HG03442 (cell line): ENCODE results near the gene GATAD2B.
A peak's percentile ranks its signal among the peaks of the same experiment; 100 is the strongest.

Experiments used
- ATAC-seq: cut with Tn5 transposase; IDR thresholded peaks from one replicate; pipeline ENCODE4 v1.9.1; 2021; ENCODE audit warnings: mild to moderate bottlenecking, moderate library complexity; ENCODE audit not compliant: unreplicated experiment

The GATAD2B gene

DNA sequence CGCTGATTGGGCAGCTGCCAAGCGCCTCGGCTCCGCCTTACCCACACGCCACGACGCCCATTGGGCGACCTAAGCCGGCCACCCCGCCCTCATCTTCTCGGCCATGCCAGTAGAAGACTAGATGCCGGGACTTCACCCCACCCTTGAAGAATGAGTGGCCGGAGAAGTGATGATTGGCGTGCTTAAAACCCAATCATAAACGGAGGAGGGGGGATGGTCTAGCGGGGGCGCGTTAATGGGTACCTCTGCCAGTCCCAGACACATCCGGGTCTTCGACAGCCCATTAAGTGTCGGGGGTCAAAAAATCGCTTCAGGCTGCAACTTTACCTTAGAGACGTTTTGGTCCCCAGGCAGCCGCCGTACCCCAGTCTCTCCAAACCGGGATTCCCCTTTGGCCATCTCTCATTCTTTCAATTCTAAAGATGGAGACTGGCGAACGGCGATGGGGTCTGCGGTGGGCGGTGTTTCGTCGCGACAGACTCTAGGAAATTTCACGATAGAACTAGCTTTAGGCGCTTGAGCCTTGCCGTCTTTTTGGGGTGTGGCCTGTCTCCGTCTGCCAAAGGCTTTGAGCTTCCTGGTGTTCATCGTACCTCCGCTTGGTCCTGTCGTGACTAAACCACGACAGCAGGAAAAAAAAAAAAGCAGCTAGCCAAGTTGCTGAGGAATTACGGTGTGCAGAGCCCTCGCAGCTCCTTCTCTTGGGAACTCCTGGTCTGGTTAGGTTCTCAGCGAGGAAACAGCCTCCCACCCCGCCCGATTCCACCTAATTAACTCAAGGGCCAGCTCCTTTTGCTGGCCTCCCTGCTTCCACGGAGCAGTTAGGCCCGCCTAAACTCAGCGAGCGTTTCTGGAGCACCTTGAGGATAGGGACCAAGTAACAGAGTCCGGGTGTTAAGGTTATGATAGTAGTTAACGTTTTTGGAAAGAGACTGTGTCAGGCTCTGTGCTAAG is at the start of gene GATAD2B:
Gene GATAD2B, minus strand, starts transcription at position 1 of the 954 bp plus-strand sequence. CDS start 94,625 bp downstream, outside the sequence.
- ATAC-seq: peak; percentile 92

DNA sequence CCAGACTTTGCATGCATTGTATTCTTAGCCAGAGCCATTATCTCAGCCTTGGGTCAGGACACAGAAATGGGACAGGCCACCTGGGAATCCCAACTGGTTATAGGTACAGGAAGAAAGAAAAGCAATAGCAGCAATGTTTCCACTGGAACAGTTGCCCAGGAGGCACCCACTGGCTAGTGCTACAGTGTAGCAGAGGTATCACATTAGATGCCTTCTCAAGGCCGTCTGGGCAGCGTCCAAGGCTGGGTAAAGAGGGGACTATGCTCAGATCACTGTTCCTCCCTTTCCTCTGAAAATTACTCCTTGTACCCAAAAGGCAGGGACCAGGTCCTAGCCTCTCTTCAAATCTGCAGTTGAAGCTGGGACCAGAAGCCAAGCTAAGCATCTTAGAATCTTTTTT is 47.6 kb upstream of the GATAD2B start:
- no peak for ATAC-seq

DNA sequence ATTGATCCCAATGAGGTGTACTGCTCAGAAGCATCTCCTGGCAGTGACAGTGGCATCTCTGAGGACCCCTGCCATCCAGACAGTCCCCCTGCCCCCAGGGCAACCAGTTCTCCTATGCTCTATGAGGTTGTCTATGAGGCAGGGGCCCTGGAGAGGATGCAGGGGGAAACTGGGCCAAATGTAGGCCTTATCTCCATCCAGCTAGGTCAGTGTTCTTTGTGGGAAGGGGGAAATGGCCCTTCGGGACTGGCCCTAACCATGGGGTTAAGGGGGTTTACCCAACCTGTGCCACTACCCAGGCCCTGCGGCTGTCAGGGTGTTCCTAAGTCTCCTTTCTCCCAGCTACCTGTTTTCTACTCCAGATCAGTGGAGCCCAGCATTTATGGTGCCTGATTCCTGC is 46.2 kb upstream of the GATAD2B start:
- ATAC-seq: no peak

DNA sequence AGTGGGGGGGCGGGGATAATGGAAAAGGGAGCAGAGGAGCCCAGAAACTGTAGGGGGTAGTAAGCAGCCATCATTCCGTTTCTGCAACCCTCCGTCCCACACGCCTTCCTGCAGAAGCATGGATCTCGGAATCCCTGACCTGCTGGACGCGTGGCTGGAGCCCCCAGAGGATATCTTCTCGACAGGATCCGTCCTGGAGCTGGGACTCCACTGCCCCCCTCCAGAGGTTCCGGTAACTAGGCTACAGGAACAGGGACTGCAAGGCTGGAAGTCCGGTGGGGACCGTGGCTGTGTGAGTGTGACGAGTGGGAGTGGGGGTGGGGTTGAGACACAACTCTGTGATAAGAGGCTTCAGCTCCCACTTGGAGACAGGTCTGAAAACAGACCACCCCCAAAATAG is 45.6 kb upstream of the GATAD2B start:
- ATAC-seq: no peak

DNA sequence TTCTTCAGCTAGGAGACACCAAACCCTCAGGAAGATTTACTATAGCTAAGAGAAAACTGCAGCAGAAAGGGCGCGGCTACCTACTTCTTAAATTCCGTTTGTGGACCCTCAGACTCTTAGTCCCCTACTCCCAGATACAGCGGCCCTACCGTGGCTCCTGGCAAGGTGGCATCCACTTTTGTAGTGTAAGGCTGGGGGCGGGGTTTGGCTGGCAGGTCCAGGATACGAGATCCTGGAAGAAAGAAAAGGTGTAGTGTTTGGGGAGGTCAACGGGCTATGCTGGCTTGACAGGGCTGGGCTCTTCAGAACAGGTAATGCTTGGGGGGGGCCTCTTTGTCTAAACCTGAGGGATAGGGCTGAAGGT is 45.2 kb upstream of the GATAD2B start:
- ATAC-seq: no peak

DNA sequence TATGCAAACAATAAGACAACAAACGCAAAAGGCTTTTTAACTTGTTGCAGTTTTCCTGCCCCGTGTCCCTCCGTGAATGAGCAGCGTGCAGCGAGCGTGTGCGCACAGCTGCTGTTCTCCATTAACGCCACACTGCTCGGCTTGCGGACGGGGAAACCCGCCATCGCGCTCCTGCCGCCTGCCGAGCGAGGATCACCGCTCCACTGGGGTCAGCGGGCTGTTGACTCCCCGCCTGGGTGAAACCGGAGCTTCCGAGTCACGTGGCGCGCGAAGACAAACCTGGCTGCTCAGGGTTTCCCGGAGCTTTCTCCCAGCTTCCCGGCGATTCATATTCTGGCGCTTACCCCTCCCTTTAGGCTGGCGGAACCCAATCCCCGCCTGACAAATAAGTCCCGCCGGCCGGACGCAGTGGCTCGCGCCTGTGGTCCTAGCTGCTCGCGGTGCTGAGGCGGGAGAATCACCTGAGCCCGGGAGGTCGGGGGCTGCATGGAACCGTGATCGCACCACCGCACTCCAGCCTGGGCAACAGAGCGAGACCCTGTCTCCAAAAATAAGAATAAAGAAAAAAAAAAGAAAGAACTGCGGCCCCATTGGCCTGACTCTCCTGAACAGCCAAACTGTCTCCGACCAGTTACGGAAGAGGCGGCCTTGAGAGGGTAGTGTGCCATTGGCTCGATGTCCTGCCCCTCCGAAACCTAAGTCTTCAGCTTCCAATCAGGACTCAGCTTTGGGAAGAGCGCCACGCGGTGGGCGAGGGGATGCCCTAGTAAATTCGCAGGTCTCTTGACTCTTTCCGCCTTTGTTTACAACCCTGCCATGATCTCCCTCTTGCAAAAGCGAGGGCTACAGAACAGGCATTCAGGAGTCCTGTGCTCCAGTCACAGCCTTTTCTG is 44.6 kb upstream of the GATAD2B start, which contains the start of gene CREB3L4:
Gene CREB3L4, plus strand, starts transcription at position 796 of the 893 bp plus-strand sequence. CDS start 624 bp downstream, outside the sequence.
- peak; percentile 63 for ATAC-seq

DNA sequence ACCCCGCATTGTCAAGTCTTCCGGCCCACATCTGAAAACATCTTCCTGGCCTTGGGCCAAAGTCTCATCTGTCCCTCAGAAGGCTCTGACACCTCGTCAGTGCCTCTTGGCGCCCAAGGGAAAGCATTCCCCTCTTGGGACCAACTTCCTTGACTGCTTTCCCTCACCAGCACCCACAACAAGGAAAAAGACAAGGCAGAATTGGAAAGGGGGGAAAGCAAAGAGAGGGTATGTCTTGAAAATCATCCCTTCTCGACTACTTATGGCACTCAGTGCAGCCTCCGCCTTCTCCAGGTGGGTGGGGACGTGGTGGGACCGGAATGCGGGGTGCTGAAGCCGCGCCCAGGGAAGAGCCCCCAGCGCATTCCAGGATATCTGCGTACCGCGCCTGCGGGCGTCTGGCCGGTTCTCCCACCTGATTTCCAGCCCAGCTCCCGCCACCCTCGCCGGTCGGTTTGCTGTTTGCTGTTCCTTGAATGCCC is 41.1 kb upstream of the GATAD2B start:
- no peak for ATAC-seq

DNA sequence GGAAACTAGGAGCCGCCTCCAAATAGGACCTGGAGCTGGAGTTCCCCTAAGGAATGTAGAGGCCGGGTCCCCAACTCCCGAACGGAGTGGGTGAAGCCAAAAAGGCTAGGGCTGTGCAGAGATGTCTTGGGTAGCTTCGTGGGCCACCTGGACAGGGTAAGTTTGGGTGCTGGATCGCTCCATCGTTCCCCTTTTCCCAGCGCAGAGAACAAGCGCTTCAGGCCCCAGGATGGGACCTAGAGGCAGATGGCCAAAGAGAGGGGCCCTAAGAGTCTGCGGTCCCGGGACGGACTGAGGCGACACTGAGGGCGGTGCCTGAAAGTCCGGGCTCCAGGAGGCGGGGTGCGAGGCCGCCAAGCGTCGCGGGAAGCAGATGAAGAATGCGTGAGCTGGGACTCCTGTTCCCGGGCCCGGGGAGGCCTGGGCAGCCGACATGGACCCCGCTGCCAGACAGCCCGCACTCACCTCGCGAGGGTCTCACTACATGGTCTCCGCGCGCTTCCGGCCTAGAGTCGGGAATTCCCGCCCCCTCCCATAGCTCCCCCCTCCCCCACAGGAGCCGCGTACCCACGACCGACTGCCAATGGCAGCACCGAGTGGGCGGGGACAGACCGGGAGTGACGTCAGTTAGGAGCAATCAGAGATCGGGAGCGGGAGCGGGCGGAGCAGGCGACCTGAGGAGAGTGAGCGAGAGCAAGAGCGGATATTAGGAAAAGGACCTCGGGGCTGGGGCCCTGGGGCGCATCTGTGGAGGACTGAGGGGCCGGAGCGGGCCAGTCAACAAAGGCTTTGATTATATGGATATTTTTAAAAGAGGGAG is 40.5 kb upstream of the GATAD2B start, which contains the start of gene SLC39A1:
Gene SLC39A1, minus strand, starts transcription at position 508 of the 820 bp plus-strand sequence. CDS start 822 bp downstream, outside the sequence.
- ATAC-seq: peak; percentile 44

DNA sequence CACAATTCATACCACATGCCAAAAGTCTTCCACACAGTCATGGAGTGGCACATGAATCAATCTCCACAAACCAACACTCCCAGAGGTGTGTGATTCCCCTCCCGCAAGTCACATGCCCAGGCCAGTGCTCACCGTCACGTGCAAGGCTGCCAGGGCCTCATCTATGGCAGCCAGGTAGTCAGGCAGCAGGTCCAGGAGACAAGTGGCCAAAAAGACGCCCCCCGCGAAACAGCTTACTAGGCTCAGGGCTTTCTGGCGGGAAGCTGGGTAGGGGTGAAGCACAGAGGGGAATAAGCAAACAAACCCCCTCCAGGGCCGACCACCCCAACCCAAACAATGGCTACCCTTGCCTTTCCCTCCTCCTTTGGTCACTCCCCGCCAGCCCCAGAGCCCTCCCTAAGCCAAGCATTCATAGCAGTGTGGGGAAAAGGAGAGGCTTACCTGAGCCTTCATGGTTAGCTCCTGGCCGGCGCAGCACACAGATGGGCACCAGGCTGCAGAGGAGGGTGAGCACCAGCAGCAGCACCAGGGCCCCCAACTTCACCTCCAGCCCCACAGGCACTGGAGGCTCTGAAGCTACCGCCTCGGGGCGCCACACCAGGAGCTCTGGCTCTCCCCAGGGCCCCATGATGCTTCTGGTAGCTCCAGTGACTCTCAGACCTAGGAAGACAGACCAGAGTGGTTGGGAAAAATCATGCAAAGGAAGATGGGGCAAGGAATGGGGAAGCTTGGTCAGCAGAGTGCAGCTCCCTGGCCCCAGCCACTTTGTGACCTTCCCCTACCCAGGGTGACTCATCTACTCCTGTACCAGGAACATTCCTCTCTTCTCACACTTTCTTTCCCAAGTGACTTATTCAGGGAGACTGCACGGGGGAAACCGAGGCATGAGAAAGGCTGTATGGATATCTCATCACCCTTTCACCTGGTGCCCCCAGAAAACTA is 39.6 kb upstream of the GATAD2B start:
- ATAC-seq: no peak

DNA sequence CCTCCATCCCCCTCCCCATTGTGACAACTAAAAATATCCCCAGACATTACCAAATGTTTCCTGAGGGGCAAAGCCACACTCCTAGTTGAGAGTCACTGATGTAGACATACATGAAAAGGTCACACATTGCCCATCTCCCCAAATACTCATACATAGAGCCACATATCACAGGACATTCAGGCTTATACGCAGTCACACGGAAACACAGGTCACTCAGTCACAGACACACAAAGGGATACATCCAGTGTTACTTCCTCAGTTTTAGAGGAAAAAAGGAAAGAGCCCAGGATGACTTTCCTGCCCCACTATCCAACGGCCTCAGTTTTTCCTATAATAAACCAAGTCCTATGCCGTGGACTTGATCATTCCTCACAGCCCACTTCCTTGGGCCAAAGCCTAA is 38.6 kb upstream of the GATAD2B start:
- ATAC-seq: no peak

DNA sequence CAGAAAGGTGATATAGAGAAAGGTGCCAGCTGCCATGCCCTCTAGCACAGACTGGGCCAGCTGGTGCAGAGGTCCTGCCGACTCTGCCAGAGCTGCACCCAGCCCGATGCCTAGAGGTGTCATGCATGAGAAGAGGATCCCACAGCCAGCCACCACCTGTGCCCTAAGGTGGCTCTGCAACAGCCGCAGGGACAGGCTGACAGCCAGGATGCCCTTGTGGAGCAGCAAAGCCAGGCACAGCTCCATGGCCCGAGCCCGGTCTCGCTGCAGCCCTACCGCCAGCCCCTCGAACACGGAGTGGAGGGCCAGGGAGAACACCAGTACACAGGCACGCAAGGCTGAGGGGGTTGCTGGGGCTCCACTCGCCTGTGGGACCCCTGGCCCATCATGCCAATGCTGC is 37.4 kb upstream of the GATAD2B start:
- no peak for ATAC-seq

DNA sequence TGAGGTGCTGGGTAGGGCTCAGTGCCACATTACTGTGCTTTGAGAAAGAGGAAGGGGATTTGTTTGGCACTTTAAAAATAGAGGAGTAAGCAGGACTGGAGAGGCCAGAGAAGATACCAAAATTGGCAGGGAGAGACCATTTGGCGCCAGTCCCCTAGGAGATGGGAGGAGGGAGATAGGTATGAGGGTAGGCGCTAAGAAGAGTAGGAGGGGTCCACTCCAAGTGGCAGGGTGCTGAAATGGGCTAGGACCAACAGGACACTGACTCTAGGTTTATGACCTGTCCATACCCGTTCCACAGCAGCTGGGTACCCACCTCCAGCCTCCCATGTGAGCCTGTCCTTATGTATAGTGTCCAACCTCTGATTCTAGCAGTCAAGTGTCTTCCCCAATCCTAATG is 36.7 kb upstream of the GATAD2B start:
- no peak for ATAC-seq

DNA sequence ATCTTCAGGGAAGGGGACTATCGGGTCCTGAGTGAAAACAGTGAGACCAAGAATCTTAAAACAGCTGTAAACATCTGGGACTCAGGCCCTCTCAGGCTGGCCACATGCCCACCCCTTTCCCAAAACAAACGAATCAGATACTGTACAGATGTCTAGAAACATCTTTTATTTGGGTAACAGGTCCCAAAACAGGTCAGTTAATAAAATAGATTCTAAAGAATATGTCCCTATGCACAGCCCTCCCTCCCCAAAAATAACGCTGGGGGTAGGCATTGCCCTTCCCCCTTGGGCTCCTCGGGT is 36.1 kb upstream of the GATAD2B start:
- no peak for ATAC-seq

DNA sequence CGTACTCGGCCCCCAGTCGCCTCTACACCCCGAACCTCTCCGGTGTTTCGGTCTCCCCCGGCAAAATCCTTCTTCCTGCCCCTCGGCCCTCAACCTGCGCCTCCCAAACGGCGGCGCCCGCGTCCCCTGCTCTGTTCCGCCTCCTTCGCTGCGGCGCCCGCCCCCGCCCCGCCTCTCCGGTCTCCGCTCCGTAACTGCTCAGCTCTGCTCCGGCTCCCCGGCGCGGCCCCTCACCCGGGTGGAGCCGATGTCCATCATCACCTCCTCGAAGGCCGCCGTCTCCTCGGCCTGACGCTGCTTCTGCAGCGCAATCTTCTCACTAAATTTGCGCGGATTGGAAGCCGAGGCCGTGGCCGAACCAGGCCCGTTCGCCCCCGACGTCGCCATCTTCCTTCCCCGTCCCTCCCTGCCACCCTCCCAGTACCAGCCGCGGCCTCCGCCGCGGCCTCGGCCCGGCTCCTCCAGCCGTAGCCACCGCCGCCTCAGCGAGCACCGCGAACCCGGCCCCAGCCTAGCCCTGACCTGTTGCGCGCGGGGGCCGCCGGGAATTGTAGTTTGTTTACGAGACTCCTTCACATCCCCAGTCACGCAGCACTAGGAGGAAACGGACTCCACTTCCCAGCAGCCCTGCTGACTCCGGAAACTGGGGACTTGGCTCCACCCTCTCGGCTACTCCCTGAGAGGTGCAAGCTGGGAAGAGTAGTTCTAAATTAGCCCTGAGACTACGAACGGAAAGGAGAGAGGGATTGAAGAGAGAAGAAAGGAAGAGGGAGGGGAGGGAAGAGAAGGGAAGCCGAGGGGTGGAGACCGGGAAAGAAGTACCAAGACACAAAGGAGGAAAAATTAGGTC is 35.6 kb upstream of the GATAD2B start, which contains the start of gene CRTC2:
Gene CRTC2, minus strand, starts transcription at position 502 of the 850 bp plus-strand sequence. Its CDS starts 115 bp downstream, at position 387.
- ATAC-seq: peak; percentile 73

DNA sequence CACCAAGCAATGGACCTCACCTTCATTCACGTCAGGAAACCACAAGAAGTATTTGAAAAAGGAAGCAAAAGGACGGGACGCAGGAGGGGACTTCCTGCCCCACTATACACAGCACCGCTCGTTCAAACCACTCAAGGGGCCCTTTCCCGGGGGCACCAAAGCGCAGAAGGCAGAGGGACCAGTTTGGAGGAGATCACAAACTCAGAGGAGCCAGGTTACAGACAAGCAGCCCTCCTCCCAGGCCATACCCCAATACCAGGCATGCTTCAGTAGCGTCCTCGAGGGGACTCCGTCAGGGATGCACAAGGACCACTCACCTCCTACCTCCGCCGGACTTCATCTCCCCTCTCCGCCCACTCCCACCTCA is 35.0 kb upstream of the GATAD2B start:
- ATAC-seq: peak; percentile 5

DNA sequence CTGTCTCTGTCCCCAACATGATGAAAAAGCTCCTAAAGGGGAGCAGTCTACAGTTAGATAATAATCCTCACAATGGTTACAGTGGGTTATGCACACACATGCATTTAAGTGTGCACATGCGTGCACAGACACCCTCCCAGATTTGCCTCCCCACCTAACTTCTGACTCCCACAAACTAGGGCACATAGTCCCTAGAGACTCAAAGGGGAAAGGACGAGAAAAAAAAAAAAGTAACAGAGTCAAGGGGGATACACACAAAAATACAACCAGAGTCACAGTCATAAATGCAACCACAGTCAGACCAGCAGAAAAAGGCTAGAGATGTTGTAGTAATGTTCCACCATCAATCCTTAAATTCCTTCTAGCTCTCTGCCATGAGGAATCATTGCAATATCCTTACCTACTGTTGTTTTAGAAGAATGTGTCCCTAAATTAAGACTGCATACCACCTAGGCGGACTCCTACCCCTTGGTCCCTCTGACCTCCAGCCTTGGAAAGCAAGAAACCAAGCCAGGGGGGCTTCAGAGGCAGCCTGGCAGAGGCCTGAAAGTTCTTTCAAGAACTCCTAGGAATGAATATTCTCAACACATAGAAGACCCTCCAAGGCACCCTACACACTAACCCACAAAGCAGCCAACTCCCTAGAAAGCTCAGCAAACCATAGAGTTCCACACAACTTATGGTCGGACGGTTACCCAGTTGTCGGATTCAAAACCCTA is 34.4 kb upstream of the GATAD2B start:
- ATAC-seq: no peak

DNA sequence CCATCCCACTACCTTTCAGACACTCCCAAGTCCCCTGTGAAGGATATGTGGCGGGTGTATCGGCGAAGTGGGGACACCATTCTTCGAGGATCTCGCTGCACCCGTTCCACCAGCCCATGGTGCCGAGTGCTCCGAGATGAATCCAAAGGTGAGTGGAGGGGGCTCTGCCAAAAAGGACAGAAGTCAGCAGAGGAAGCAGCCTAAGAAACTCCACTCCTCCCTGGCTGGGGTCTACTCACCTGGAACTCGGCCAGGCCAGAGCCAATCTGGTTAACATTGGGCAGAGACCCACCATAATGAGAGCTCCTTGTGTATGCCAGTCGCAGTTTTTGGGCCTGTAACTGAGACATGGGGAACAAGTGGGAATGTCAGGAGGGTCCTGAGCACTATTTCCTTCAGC is 32.1 kb upstream of the GATAD2B start:
- ATAC-seq: no peak

DNA sequence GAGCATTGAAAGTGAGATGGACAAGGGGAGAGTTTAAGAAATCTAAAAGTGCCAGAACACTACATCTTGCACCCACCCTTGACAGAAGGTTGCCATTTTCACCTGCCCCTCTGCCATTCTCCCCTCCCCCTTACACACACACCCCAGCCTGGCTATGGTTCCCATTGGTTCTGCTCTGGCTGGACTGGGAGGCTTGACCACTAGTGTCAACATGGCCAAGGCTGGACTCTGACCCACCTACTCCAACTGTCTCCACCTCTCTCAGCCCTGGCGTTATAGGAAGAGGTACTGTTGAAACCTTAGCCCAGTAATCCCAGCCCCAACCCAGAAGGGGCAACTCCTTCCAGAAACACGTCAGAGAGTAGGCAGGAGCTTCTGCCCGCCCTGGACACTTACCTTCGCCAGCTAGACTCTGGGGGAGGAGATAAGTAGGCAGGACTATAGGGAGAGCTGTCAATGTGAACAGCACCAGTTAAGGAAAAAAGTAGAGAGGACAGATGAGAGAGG is 31.1 kb upstream of the GATAD2B start:
- ATAC-seq: no peak
